Breast epithelium (tissue), 4 donors: ENCODE measurements around the gene GLCE. TPM values are rescaled to one million over a fixed set of nuclear protein-coding genes. Genes with fewer than 3 reads are reported as not detected.

Experiments used
- DNase-seq, 2 donors: peaks; one replicate each; pipeline ENCODE4 v3.0.0-alpha.2; 2019; ENCODE audit warnings: low spot score in 2 of 2
- H3K27ac ChIP-seq, 2 donors: fragments of 200-600 bp; sonication (generic) in 1 of 2; one replicate each; pipeline ENCODE4 v1.5.1; 2016 to 2019; ENCODE audit warnings: mild to moderate bottlenecking in 1 of 2
- H3K27me3 ChIP-seq, 2 donors: fragments of 200-600 bp; sonication (generic) in 1 of 2; one replicate each; pipeline versions ENCODE4 v1.5.1 to v1.6.0; 2017 to 2019; ENCODE audit warnings: control low read depth in 1 of 2, mild to moderate bottlenecking in 1 of 2
- H3K36me3 ChIP-seq: fragments of 200-600 bp; one replicate; pipeline ENCODE4 v1.5.1; 2019
- H3K4me1 ChIP-seq, 2 donors: fragments of 200-600 bp; sonication (generic); one replicate each; pipeline ENCODE4 v1.5.1; 2016 to 2019; ENCODE audit warnings: control low read depth in 1 of 2
- H3K4me3 ChIP-seq, 3 donors: fragments of 200-600 bp; sonication (generic); 1 replicate in 2 of 3; 2 replicates in 1 of 3; pipeline ENCODE4 v1.5.1; 2016 to 2019; ENCODE audit warnings: mild to moderate bottlenecking in 3 of 3, moderate library complexity in 2 of 3
- H3K9me3 ChIP-seq, 2 donors: fragments of 200-600 bp; sonication (generic) in 1 of 2; one replicate each; pipeline ENCODE4 v1.5.1; 2016 to 2019; ENCODE audit warnings: control low read depth in 1 of 2
- CTCF ChIP-seq, 3 donors: fragments of 450-650 bp; IDR thresholded peaks; one replicate each; pipeline ENCODE4 v1.5.1; 2016 to 2017; ENCODE audit warnings: antibody characterized with exemption in 3 of 3, mild to moderate bottlenecking in 3 of 3, moderate library complexity in 3 of 3
- POLR2A ChIP-seq: fragments of 450-650 bp; IDR thresholded peaks from one replicate; pipeline ENCODE4 v1.6.1; 2016; ENCODE audit warnings: antibody characterized with exemption, mild to moderate bottlenecking, moderate library complexity
- POLR2AphosphoS5 ChIP-seq, 3 donors: sonication (generic); formaldehyde crosslinking; IDR thresholded peaks; one replicate each; pipeline ENCODE4 v1.6.1; 2017; ENCODE audit warnings: antibody characterized with exemption in 3 of 3
- intact Hi-C: fragments of 100-400 bp; cut with DNase I; formaldehyde crosslinking; loops from one replicate; pipeline ENCODE4 v1.15.1; 2023; ENCODE audit warnings: low total_unique reads
- total RNA-seq, 3 donors: library from RNA; depleted of rRNA; stranded (reverse); fragments of >200 nt; gene quantifications; one replicate each; pipeline ENCODE4 v1.1.0, GENCODE V29; 2016

The GLCE gene
- total RNA-seq, 3 donors from 2014 or later = 15.0 to 52.2 (median 28.8) TPM

GRCh38 chr15:69297642-69298353 lies 137.4 kb downstream of the GLCE start:
- H3K27ac ChIP-seq = no peak overlapping the region
- peaks cover 0 to 4% of the 10 kb centered on the region in 2 donors for H3K4me1 ChIP-seq
- TF ChIP-seq CTCF (IDR thresholded peaks at IDR 0.05) = no peak
- no peak for TF ChIP-seq POLR2A
- TF ChIP-seq POLR2AphosphoS5 (IDR thresholded peaks at IDR 0.05) = no peak
- H3K4me3 ChIP-seq = no peak overlapping the region
- no peak for DNase-seq
- H3K36me3 ChIP-seq = no peaks in the 10 kb centered on the region
- intact Hi-C loops = no loop called here
- no peaks in the 10 kb centered on the region for H3K27me3 ChIP-seq
- H3K9me3 ChIP-seq = no peaks in the 10 kb centered on the region

- peak overlapping the region; percentile 47 to 72 (median 60) for H3K4me3 ChIP-seq
- no peaks in the 10 kb centered on the region for H3K27me3 ChIP-seq
- TF ChIP-seq POLR2A (no peak), POLR2AphosphoS5 (IDR thresholded peaks at IDR 0.05) (no peak), CTCF (IDR thresholded peaks at IDR 0.05) (no peak)
Observed at GRCh38 chr15:69298354-69298696, 137.9 kb downstream of the GLCE start.

GRCh38 chr15:69298697-69299441 lies 138.4 kb downstream of the GLCE start, which contains the start of gene PAQR5:
Gene PAQR5 (plus strand): TSS chr15:69298912. CDS start chr15:69360081, 61,169 bp downstream.
- Histone ChIP-seq H3K27ac (no peak within 1 kb of the TSS), H3K4me3 (peak within 1 kb of the TSS; percentile 47 to 72 (median 60))
- intact Hi-C loops = no loop called here

More at GRCh38 chr15:69298354-69298696, 137.9 kb downstream of the GLCE start:
- Histone ChIP-seq H3K4me1 (peaks cover 0 to 4% of the 10 kb centered on the region in 2 donors), H3K36me3 (no peaks in the 10 kb centered on the region), H3K9me3 (no peaks in the 10 kb centered on the region), H3K27ac (no peak overlapping the region)
- intact Hi-C loops = no loop called here
- no peak for DNase-seq

GRCh38 chr15:69299451-69299886 lies 139.0 kb downstream of the GLCE start:
- DNase-seq = no peak
- intact Hi-C loops = no loop called here
- Histone ChIP-seq H3K27me3 (no peaks in the 10 kb centered on the region), H3K4me3 (peak overlapping the region; percentile 47 to 72 (median 60)), H3K9me3 (no peaks in the 10 kb centered on the region), H3K36me3 (no peaks in the 10 kb centered on the region), H3K27ac (no peak overlapping the region), H3K4me1 (peaks cover 0 to 4% of the 10 kb centered on the region in 2 donors)
- TF ChIP-seq CTCF (IDR thresholded peaks at IDR 0.05) (no peak), POLR2AphosphoS5 (IDR thresholded peaks at IDR 0.05) (no peak), POLR2A (no peak)

More at GRCh38 chr15:69298697-69299441, 138.4 kb downstream of the GLCE start, which contains the start of gene PAQR5:
- peaks cover 0 to 4% of the 10 kb centered on the region in 2 donors for H3K4me1 ChIP-seq
- no peaks in the 10 kb centered on the region for H3K27me3 ChIP-seq
- TF ChIP-seq CTCF (IDR thresholded peaks at IDR 0.05) = no peak
- no peak for TF ChIP-seq POLR2A
- no peak for TF ChIP-seq POLR2AphosphoS5 (IDR thresholded peaks at IDR 0.05)
- no peaks in the 10 kb centered on the region for H3K9me3 ChIP-seq
- no peaks in the 10 kb centered on the region for H3K36me3 ChIP-seq
- DNase-seq = no peak
